GM12878 (cell line): ENCODE results near the gene CDH5. TPM values are rescaled to one million over a fixed set of nuclear protein-coding genes. Genes with fewer than 3 reads are reported as not detected.

Experiments
- FOXK2 ChIP-seq: fragments of 450-650 bp; IDR thresholded peaks from 2 replicates; pipeline ENCODE4 v1.6.1; 2017; ENCODE audit warnings: mild to moderate bottlenecking, moderate library complexity
- SREBF1 ChIP-seq: IDR thresholded peaks from 2 replicates; pipeline ENCODE4 v1.6.1; 2012; ENCODE audit warnings: mild to moderate bottlenecking, low read length
- ZNF217 ChIP-seq: fragments of 450-650 bp; IDR thresholded peaks from 2 replicates; pipeline ENCODE4 v1.6.1; 2017; ENCODE audit warnings: antibody characterized with exemption, mild to moderate bottlenecking
- polyA plus RNA-seq, 11 experiments: library from polyadenylated mRNA; depleted of rRNA in 4 of 11; unstranded in 6 of 11; stranded (reverse) in 5 of 11; fragments of >200 nt; fragmentation: Nextera tagmentation in 4 of 11; fragmentation: Illumina TruSeq in 1 of 11; extraction: Ambion mirVana in 4 of 11; extraction: Trizol in 1 of 11; gene quantifications; 1 replicate in 1 of 11; 2 replicates in 10 of 11; pipeline versions ENCODE4 v1.2.1 to v1.2.3, GENCODE V29; 2011 to 2016; ENCODE audit warnings: inconsistent platforms in 2 of 11, missing spikeins in 2 of 11, low read depth in 1 of 11
- total RNA-seq, 4 experiments: library from RNA; depleted of rRNA in 3 of 4; stranded (reverse); fragments of >200 nt in 3 of 4; fragmentation: Illumina TruSeq in 1 of 4; extraction: Trizol in 1 of 4; gene quantifications; 2 replicates each; pipeline versions ENCODE4 v1.2.1 to v1.2.3, GENCODE V29; 2013 to 2021
- TF ChIP-seq, protein P1 (sequence below): IDR thresholded peaks from 2 replicates; pipeline ENCODE4 v1.6.1; 2012; ENCODE audit warnings: mild to moderate bottlenecking, low read depth, low read length
- TF ChIP-seq, protein P2 (sequence below): fragments of 450-650 bp; IDR thresholded peaks from 2 replicates; pipeline ENCODE4 v1.6.1; 2016; ENCODE audit warnings: mild to moderate bottlenecking
- TF ChIP-seq, protein P3 (sequence below): fragments of 450-650 bp; IDR thresholded peaks from 2 replicates; pipeline ENCODE4 v1.6.1; 2017; ENCODE audit warnings: borderline replicate concordance
- TF ChIP-seq, protein P4 (sequence below): IDR thresholded peaks from 2 replicates; pipeline ENCODE4 v1.6.1; 2011; ENCODE audit warnings: borderline replicate concordance, low read depth, mild to moderate bottlenecking, moderate library complexity, mixed read lengths, low read length; ENCODE audit not compliant: insufficient read depth; ENCODE audit errors: extremely low read length
- TF ChIP-seq, protein P5 (sequence below): fragments of 450-650 bp; IDR thresholded peaks from 2 replicates; pipeline ENCODE4 v1.6.1; 2017; ENCODE audit warnings: low read depth, mild to moderate bottlenecking, moderate library complexity

Gene CDH5
- total and polyA plus RNA-seq, 10 of the 15 experiments (the other 5 are each of a cell fraction or from before 2014, with no cell fraction given) = not detected

DNA sequence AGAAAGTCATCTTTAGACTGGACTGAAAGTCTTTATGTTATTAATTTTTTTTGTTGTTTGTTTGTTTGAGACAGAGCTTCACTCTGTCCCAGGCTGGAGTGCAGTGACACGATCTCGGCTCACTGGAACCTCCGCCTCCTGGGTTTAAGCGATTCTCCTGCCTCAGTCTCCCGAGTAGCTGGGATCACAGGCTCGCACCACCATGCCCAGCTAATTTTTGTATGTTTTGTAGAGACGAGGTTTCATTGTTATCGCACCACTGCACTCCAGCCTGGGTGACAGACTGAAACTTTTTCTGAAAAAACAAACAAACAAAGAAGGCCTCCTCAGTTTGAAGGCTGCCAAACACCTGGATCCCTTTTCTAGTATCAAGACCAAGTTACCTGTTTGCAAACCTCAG lies 65.3 kb downstream of the CDH5 start (continued):
- TF ChIP-seq, protein P1, sequence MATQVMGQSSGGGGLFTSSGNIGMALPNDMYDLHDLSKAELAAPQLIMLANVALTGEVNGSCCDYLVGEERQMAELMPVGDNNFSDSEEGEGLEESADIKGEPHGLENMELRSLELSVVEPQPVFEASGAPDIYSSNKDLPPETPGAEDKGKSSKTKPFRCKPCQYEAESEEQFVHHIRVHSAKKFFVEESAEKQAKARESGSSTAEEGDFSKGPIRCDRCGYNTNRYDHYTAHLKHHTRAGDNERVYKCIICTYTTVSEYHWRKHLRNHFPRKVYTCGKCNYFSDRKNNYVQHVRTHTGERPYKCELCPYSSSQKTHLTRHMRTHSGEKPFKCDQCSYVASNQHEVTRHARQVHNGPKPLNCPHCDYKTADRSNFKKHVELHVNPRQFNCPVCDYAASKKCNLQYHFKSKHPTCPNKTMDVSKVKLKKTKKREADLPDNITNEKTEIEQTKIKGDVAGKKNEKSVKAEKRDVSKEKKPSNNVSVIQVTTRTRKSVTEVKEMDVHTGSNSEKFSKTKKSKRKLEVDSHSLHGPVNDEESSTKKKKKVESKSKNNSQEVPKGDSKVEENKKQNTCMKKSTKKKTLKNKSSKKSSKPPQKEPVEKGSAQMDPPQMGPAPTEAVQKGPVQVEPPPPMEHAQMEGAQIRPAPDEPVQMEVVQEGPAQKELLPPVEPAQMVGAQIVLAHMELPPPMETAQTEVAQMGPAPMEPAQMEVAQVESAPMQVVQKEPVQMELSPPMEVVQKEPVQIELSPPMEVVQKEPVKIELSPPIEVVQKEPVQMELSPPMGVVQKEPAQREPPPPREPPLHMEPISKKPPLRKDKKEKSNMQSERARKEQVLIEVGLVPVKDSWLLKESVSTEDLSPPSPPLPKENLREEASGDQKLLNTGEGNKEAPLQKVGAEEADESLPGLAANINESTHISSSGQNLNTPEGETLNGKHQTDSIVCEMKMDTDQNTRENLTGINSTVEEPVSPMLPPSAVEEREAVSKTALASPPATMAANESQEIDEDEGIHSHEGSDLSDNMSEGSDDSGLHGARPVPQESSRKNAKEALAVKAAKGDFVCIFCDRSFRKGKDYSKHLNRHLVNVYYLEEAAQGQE = no peak
- TF ChIP-seq, protein P2, sequence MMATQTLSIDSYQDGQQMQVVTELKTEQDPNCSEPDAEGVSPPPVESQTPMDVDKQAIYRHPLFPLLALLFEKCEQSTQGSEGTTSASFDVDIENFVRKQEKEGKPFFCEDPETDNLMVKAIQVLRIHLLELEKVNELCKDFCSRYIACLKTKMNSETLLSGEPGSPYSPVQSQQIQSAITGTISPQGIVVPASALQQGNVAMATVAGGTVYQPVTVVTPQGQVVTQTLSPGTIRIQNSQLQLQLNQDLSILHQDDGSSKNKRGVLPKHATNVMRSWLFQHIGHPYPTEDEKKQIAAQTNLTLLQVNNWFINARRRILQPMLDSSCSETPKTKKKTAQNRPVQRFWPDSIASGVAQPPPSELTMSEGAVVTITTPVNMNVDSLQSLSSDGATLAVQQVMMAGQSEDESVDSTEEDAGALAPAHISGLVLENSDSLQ = no peak
- TF ChIP-seq FOXK2 (no peak), SREBF1 (no peak), ZNF217 (no peak)
- TF ChIP-seq, protein P3, sequence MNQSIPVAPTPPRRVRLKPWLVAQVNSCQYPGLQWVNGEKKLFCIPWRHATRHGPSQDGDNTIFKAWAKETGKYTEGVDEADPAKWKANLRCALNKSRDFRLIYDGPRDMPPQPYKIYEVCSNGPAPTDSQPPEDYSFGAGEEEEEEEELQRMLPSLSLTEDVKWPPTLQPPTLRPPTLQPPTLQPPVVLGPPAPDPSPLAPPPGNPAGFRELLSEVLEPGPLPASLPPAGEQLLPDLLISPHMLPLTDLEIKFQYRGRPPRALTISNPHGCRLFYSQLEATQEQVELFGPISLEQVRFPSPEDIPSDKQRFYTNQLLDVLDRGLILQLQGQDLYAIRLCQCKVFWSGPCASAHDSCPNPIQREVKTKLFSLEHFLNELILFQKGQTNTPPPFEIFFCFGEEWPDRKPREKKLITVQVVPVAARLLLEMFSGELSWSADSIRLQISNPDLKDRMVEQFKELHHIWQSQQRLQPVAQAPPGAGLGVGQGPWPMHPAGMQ = no peak
- TF ChIP-seq, protein P4, sequence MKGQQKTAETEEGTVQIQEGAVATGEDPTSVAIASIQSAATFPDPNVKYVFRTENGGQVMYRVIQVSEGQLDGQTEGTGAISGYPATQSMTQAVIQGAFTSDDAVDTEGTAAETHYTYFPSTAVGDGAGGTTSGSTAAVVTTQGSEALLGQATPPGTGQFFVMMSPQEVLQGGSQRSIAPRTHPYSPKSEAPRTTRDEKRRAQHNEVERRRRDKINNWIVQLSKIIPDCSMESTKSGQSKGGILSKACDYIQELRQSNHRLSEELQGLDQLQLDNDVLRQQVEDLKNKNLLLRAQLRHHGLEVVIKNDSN = no peak
- TF ChIP-seq, protein P5, sequence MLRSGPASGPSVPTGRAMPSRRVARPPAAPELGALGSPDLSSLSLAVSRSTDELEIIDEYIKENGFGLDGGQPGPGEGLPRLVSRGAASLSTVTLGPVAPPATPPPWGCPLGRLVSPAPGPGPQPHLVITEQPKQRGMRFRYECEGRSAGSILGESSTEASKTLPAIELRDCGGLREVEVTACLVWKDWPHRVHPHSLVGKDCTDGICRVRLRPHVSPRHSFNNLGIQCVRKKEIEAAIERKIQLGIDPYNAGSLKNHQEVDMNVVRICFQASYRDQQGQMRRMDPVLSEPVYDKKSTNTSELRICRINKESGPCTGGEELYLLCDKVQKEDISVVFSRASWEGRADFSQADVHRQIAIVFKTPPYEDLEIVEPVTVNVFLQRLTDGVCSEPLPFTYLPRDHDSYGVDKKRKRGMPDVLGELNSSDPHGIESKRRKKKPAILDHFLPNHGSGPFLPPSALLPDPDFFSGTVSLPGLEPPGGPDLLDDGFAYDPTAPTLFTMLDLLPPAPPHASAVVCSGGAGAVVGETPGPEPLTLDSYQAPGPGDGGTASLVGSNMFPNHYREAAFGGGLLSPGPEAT = no peak
